ENCODE results near the gene POLR3G. TPM values are rescaled to one million over a fixed set of nuclear protein-coding genes. Genes with fewer than 3 reads are reported as not detected.

Gene POLR3G
- total and polyA plus RNA-seq, 11 donors: 0.30 to 1.6 (median 0.62) TPM

DNA sequence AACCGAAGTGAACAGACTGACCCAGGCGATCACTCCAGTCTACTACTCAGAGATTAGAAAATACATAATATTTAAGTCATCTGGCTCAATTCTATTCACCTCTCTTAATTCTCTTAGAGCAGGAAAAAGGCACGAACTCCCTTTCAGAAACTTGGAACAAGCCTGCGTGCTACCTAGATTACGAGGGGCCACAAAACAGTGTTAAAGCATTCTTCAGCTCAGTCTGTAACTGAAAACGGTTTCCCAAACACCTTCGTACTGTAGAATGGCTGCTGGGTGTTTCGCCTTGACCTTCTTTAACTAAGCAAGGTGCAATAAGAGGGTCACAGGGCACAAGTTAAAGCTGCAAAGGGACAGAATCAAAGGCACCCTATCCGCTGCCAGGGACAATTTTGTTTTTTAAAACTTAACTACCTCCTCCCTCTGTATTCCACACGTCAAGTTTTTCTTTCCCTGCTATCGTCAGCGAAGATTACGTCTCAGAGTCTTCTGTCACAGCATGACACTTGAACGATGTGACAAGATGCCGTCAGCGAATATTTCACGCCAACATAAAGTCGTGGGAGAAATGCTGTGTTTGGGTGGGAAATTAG is 54.0 kb downstream of the POLR3G start:
- no peaks in the 10 kb centered on the region for H3K9me3 ChIP-seq
- WGBS, 4 donors: 2 to 3% (median 2%) methylated on average over 18 of the region's 18 CpGs
- peak in 1 of 4 donors; percentile 4 for ATAC-seq
- intact Hi-C loops (cut with DNase I): loop anchor here (1.0 to 10.0 kb wide), 9 partner anchors 51 to 120 kb away; partner anchors contain the start of genes MBLAC2 (in 6 of the 10), POLR3G (in 6 of the 10) and CETN3 (in 2 of the 10)
- peaks cover 0 to 6% (median 0%) of the 10 kb centered on the region in 9 donors for H3K27me3 ChIP-seq
- peaks cover 0 to 34% (median 27%) of the 10 kb centered on the region in 12 donors for H3K4me1 ChIP-seq
- H3K27ac ChIP-seq: peak overlapping the region; percentile 84 to 98 (median 96)
- H3K36me3 ChIP-seq: peaks cover 0 to 22% (median 13%) of the 10 kb centered on the region in 9 donors
- DNase-seq: no peak
- no peak for TF ChIP-seq POLR2A (IDR thresholded peaks at IDR 0.05)
- TF ChIP-seq, protein P1, sequence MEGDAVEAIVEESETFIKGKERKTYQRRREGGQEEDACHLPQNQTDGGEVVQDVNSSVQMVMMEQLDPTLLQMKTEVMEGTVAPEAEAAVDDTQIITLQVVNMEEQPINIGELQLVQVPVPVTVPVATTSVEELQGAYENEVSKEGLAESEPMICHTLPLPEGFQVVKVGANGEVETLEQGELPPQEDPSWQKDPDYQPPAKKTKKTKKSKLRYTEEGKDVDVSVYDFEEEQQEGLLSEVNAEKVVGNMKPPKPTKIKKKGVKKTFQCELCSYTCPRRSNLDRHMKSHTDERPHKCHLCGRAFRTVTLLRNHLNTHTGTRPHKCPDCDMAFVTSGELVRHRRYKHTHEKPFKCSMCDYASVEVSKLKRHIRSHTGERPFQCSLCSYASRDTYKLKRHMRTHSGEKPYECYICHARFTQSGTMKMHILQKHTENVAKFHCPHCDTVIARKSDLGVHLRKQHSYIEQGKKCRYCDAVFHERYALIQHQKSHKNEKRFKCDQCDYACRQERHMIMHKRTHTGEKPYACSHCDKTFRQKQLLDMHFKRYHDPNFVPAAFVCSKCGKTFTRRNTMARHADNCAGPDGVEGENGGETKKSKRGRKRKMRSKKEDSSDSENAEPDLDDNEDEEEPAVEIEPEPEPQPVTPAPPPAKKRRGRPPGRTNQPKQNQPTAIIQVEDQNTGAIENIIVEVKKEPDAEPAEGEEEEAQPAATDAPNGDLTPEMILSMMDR (IDR thresholded peaks at IDR 0.05): no peak
- peak overlapping the region; percentile 79 to 99 (median 94) for H3K4me3 ChIP-seq

DNA sequence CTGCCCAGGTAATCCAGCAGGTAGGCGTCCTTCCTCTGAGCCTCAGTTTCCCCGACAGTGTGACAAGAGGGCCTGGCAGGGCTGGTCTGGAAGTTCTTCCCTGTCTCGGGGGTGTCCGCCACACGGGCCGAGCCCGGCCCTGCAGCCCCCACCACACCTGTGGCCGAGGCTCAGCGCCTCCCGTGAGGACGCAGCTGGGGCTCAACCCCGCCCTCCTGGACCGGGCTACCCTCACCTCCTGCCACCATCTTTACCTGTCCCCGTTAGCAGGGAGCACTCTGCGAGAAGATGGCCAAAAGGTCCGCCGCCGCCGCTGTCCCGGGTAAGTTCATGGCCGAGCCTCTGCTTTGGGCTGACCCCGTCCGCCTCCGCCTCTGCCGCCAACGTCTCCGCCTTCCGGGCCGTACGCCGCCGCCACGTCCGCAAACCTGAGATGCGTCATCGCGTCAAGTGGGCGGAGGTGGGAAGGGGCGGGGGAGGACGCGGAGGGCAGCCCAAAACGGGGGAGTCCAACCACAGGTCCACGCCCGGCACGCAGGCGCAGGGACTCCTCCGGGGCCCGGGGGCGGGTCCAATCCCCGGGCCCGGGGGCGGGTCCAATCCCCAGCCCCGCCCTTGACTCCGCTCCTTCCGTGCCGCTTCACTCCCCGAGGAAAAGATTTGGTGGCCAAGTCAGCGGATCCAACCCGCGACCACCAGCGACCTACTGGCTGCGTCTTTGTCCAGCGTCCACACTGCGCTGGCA is 54.7 kb downstream of the POLR3G start, which contains the start of gene LYSMD3:
TSS of gene LYSMD3 (minus strand) at position 391 of the 745 bp plus-strand sequence. CDS start 4,295 bp downstream, outside the sequence.
- Histone ChIP-seq H3K9me3 (no peaks in the 10 kb centered on the region), H3K4me3 (peak within 1 kb of the TSS; percentile 79 to 99 (median 94)), H3K36me3 (peaks cover 0 to 15% (median 9%) of the 10 kb centered on the region in 9 donors), H3K27ac (peak within 1 kb of the TSS; percentile 84 to 98 (median 96)), H3K27me3 (peaks cover 0 to 11% (median 0%) of the 10 kb centered on the region in 9 donors), H3K4me1 (peaks cover 0 to 34% (median 27%) of the 10 kb centered on the region in 12 donors)
- TF ChIP-seq, protein P1 (IDR thresholded peaks at IDR 0.05): no peak
- TF ChIP-seq POLR2A (IDR thresholded peaks at IDR 0.05): peak in 1 of 2 donors; percentile 85
- intact Hi-C loops (cut with DNase I): loop anchor here (1.0 to 10.0 kb wide), 9 partner anchors 52 to 121 kb away; partner anchors contain the start of genes MBLAC2 (in 6 of the 10), POLR3G (in 6 of the 10) and CETN3 (in 2 of the 10)
- peak; percentile 98 to 99 (median 98) for DNase-seq
- 0% methylated on average over 33 to 64 of the region's 64 CpGs for WGBS, 4 donors
- ATAC-seq: peak; percentile 99 to 100 (median 100)

DNA sequence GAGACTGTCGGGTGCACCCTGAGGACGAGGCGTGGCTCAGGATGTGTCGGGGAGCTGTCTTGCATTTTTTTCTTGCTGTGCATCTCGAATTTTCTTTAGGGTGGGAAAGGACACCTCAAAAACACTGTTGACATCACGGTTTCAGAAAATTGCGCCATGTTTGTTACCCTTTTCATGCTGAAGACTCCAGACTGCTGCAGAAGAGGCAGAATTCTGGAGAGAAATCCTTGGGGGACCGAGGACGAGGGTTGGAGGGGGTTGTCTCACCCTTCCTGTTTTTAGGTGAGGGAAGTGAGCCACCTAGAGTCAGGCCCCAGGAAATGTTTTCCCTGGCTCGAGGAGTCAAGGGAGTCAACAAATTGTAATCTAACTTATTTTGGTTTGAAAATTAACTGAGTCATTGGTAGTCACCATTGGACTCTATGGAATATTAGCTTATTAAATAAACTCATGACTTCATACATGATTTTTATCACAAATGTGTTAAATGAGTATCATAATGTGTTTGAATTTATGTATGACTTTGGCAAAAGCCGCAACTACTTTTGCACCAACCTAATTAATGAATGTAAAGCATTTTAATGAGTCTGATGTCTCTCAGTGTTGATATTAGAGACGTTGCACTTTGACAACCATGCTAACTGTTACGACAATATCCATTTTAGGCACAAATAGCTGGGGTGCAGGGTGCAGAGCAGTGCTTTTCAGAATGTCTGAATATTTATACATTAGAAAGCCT is 55.4 kb downstream of the POLR3G start:
- peaks cover 0 to 8% (median 2%) of the 10 kb centered on the region in 9 donors for H3K36me3 ChIP-seq
- H3K9me3 ChIP-seq: no peaks in the 10 kb centered on the region
- H3K4me3 ChIP-seq: peak overlapping the region; percentile 79 to 99 (median 94)
- peaks cover 0 to 34% (median 27%) of the 10 kb centered on the region in 12 donors for H3K4me1 ChIP-seq
- peaks cover 0 to 11% (median 0%) of the 10 kb centered on the region in 9 donors for H3K27me3 ChIP-seq
- ATAC-seq (peak; percentile 74 to 83 (median 78)), DNase-seq (peak in 4 of 5 donors; percentile 60 to 67 (median 63))
- H3K27ac ChIP-seq: peak overlapping the region; percentile 73 to 98 (median 96)
- WGBS, 4 donors: 6 to 7% (median 6%) methylated on average over 12 to 13 of the region's 13 CpGs
- intact Hi-C loops (cut with DNase I): loop anchor here (1.0 to 10.0 kb wide), 12 partner anchors 53 to 121 kb away; partner anchors contain the start of genes MBLAC2 (in 7 of the 10), POLR3G (in 7 of the 10) and CETN3 (in 2 of the 10)
- TF ChIP-seq POLR2A (IDR thresholded peaks at IDR 0.05): no peak
- TF ChIP-seq, protein P1 (IDR thresholded peaks at IDR 0.05): peak; percentile 51 to 84 (median 68)

Data from heart left ventricle (tissue), 16 donors.